Epidermal melanocyte (primary cell): ENCODE measurements around the gene ADGRL3.

Experiments
- DNase-seq: peaks from one replicate; pipeline ENCODE4 v3.0.0; 2011; ENCODE audit warnings: low spot score; ENCODE audit not compliant: insufficient read length

The ADGRL3 gene

GRCh38 chr4:62075089-62075488, 875.0 kb downstream of the ADGRL3 start:
- no peak for DNase-seq

GRCh38 chr4:62075521-62075920, 875.4 kb downstream of the ADGRL3 start:
- DNase-seq: no peak

- no peak for DNase-seq
Measured at GRCh38 chr4:62077406-62077805, 877.3 kb downstream of the ADGRL3 start.

GRCh38 chr4:62080431-62080830, 880.3 kb downstream of the ADGRL3 start:
- DNase-seq: no peak

- DNase-seq: no peak
Measured at GRCh38 chr4:62087706-62088105, 887.6 kb downstream of the ADGRL3 start.

- DNase-seq: no peak
Measured at GRCh38 chr4:62093735-62094134, 893.6 kb downstream of the ADGRL3 start.

GRCh38 chr4:62096881-62097280, 896.8 kb downstream of the ADGRL3 start:
- no peak for DNase-seq

GRCh38 chr4:62115216-62115615, 915.1 kb downstream of the ADGRL3 start:
- no peak for DNase-seq

- DNase-seq: no peak
Measured at GRCh38 chr4:62117886-62118285, 917.8 kb downstream of the ADGRL3 start.

- no peak for DNase-seq
Measured at GRCh38 chr4:62118558-62118957, 918.4 kb downstream of the ADGRL3 start.

GRCh38 chr4:62119195-62119594, 919.1 kb downstream of the ADGRL3 start:
- DNase-seq: no peak

GRCh38 chr4:62126064-62126732, 926.1 kb downstream of the ADGRL3 start:
- DNase-seq: no peak
